ENCODE data around the gene PIK3CA.
A peak's percentile ranks its signal among the peaks of the same experiment; 100 is the strongest.
"Not testable (repeated sequence)": the region's sequence is repeated elsewhere in the genome, so short reads cannot be mapped to it uniquely, and the experiment has no call there.

The PIK3CA gene

GRCh38 chr3:179265092-179265491, 116.9 kb downstream of the PIK3CA start:
- DNase-seq = no peak

GRCh38 chr3:179265875-179266274, 117.7 kb downstream of the PIK3CA start:
- no peak for DNase-seq

DNA sequence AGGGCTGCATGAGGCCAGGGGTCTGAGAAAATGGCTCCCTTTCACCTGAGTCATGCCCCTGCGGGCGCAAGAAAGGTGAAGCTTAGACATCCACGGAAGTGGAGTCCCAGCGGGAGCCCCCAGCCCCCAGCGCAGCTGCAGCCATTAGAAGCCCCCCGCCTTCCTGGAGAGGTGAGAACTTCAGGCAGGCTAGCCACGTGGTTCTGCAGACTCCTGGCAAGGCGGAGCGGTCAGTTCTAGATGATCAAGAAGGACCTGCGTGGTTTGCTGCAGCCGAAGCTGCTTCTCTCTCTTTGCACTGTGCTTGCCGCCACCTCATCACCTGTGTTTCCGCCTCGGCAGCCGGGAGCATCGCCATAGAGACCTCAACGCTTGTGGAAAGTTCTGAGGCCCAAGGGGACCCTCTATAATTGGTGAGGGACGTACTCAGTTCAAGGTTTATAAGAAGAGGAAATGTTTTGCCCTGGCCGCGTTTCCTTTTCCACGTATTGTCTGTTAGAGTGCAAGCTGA, 118.6 kb downstream of the PIK3CA start:
- DNase-seq = no peak

- no peak for DNase-seq
Measured at GRCh38 chr3:179268400-179269051, 120.4 kb downstream of the PIK3CA start.

- DNase-seq = no peak
Measured at GRCh38 chr3:179269152-179269707, 121.1 kb downstream of the PIK3CA start.

GRCh38 chr3:179272385-179272784, 124.2 kb downstream of the PIK3CA start:
- DNase-seq = peak; percentile 16

GRCh38 chr3:179274434-179274833, 126.3 kb downstream of the PIK3CA start:
- not testable (repeated sequence) for DNase-seq

DNA sequence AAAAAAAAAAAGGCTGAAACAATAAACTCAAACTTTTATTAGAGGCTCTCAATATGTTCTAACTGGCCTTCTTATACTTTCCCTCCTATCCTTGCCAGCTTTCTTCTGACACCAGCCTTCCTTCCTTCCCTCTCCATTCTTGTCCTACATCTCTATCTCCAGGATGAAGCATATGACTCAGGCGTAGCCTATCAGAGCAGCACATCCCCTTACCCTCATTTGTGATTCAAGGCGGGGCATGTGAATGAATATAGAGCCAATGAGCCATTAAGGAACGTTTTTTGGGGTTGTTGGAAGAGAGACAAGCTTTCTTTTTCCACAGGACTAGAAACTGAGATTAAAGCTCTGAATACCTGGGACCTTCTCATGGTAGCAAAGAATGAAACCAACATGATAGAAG, 127.8 kb downstream of the PIK3CA start:
- DNase-seq = no peak

GRCh38 chr3:179276743-179277142, 128.6 kb downstream of the PIK3CA start:
- no peak for DNase-seq

DNA sequence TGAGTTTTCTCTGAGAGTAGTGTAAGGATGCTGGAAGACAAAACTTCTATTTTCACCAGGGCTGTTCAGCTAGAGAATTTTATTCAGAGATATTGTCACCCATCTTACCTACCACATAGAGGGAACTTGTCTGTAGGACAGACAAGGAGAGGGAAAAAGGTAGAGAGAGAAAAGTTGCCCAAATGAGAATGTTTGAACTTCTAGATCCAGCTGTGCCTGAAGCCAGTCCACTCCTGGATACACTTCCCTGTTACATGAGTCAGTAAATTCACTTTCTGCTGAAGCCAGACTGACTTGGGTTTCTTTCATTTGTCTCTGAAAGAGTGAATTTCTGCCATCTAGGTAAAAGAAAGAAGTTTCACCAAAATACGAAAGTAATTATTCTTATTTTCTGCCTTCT, 130.0 kb downstream of the PIK3CA start:
- DNase-seq = no peak

DNA sequence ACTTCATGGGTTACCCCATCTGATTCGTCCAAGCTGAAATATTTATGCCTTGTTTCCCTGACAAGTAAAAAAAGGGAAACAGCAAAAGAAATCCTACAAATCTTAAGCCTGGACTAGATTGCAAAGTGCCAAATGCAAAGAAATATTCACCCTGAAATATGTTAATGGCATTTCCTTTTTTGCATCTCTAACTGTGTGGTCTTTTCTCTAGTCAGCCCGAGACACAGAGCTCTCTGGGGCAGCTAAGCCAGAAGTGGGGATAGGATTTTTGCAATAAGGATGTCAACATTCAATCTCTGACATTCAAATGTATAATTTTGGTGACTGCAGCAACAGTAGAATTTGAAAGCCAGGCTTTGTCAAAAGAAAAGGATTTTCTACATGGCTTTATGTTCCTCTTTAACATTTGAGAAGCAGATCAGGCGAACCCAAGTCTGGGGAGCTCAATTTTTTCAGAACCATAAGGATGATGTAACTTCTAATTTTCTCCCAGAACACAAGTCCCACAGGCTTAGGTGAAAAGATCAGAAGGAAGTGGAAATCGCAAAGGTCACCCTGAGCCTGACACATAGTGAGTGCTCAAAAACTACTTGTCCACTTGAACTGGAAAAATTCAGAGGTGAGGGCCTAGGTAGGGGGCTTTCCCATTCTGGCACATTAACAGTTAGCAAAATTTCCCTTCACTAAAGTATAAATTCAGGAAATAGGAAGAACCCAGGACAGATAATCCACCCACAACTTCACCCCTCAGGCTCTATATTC, 131.0 kb downstream of the PIK3CA start:
- peak; percentile 9 for DNase-seq

GRCh38 chr3:179279837-179280236, 131.7 kb downstream of the PIK3CA start:
- no peak for DNase-seq

GRCh38 chr3:179281825-179282224, 133.7 kb downstream of the PIK3CA start:
- no peak for DNase-seq

- DNase-seq = no peak
Measured at GRCh38 chr3:179286331-179286730, 138.2 kb downstream of the PIK3CA start.

GRCh38 chr3:179288845-179289244, 140.7 kb downstream of the PIK3CA start:
- no peak for DNase-seq

- DNase-seq = no peak
Measured at GRCh38 chr3:179289295-179289694, 141.1 kb downstream of the PIK3CA start.
